NB4 (cell line): ENCODE data around the gene SMIM1.
"Not testable (repeated sequence)": the region's sequence is repeated elsewhere in the genome, so short reads cannot be mapped to it uniquely, and the experiment has no call there.

ENCODE experiments used
- DNase-seq: peaks from one replicate; pipeline ENCODE4 v3.0.0; 2010; ENCODE audit warnings: low read depth
- H3K4me3 ChIP-seq: one replicate; pipeline ENCODE4 v1.5.1; 2011; ENCODE audit warnings: mild to moderate bottlenecking, low read depth, low read length, moderate library complexity
- MYC ChIP-seq: IDR thresholded peaks from 2 replicates; pipeline ENCODE4 v1.6.1; 2011; ENCODE audit warnings: low read depth, low read length
- POLR2A ChIP-seq: IDR thresholded peaks from 2 replicates; pipeline ENCODE4 v1.6.1; 2011; ENCODE audit warnings: mild to moderate bottlenecking; ENCODE audit not compliant: insufficient read length; ENCODE audit errors: extremely low read depth
- TF ChIP-seq, protein P1 (sequence below): IDR thresholded peaks from one replicate; pipeline ENCODE4 v1.5.1; 2012; ENCODE audit warnings: low read depth, low read length
- TF ChIP-seq, protein P2 (sequence below): IDR thresholded peaks from 2 replicates; pipeline ENCODE4 v1.6.1; 2011; ENCODE audit warnings: low read depth, low read length

SMIM1 gene, protein sequence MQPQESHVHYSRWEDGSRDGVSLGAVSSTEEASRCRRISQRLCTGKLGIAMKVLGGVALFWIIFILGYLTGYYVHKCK

DNA sequence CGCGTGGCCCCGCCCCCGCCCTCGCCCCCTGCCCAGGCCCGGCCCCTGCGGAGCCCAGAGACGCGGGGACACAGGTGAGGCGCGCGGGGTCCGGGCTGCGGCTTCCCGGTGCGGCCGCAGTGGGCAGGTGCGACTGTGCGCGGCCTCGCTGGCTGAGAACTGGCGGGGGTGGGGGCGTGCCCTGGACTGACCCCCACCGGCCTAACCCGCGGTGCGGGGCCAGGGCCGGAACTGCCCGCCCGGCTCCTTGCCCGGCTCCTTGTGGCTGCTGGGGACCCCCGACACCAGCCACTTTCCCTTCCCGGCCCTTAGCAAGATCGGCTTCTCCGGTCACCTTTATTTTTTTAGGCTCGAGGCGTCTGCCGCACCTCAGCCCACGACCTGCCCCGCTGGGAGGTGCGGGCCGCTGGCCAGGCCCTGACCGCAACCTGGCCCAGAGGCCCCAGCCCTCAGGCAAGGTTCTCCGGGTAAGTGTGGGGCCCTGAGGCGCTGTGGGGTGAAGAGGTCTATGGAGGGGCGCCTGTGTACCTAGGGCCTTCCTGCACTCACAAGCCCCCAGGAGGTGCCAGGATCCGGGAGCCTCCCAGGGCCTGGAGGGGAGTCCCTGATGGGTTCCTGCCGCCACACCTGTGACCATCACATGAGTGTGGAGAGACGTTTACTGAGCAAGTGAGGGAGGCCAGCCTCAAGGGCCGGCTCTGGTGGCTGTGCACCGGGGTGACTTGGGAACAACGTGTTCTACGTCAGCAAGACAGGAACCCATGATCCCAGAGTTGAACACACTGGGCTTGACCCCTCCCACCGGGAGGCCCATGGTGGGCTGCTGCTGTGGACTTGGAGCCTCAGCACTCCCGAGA, at the start of gene SMIM1:
Gene SMIM1 (plus strand): TSS at position 35 of the 857 bp plus-strand sequence. CDS start 2,625 bp downstream, outside the sequence.
- H3K4me3 ChIP-seq = peak within 1 kb of the TSS; percentile 11
- no peak for TF ChIP-seq MYC
- TF ChIP-seq, protein P1, sequence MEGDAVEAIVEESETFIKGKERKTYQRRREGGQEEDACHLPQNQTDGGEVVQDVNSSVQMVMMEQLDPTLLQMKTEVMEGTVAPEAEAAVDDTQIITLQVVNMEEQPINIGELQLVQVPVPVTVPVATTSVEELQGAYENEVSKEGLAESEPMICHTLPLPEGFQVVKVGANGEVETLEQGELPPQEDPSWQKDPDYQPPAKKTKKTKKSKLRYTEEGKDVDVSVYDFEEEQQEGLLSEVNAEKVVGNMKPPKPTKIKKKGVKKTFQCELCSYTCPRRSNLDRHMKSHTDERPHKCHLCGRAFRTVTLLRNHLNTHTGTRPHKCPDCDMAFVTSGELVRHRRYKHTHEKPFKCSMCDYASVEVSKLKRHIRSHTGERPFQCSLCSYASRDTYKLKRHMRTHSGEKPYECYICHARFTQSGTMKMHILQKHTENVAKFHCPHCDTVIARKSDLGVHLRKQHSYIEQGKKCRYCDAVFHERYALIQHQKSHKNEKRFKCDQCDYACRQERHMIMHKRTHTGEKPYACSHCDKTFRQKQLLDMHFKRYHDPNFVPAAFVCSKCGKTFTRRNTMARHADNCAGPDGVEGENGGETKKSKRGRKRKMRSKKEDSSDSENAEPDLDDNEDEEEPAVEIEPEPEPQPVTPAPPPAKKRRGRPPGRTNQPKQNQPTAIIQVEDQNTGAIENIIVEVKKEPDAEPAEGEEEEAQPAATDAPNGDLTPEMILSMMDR = no peak
- no peak for TF ChIP-seq POLR2A
- TF ChIP-seq, protein P2, sequence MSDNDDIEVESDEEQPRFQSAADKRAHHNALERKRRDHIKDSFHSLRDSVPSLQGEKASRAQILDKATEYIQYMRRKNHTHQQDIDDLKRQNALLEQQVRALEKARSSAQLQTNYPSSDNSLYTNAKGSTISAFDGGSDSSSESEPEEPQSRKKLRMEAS = no peak
- DNase-seq = no peak

DNA sequence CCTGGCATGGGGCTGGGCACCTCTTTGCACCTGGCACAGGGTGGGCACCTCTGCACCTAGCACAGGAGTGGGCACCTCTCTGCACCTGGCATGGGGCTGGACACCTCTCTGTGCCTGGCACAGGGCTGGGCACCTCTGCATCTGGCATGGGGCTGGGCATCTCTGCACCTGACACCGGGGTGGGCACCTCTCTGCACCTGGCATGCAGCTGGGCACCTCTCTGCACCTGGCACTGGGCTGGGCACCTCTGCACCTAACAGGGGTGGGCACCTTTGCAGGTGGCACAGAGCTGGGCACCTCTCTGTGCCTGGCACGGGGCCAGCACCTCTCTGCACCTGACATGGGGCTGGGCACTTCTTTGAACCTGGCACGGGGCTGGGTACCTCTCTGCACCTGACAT, 49.7 kb upstream of the SMIM1 start:
- no peak overlapping the region for H3K4me3 ChIP-seq
- no peak for DNase-seq
- TF ChIP-seq, protein P1 = no peak
- TF ChIP-seq POLR2A (no peak), MYC (no peak)
- TF ChIP-seq, protein P2 = no peak

DNA sequence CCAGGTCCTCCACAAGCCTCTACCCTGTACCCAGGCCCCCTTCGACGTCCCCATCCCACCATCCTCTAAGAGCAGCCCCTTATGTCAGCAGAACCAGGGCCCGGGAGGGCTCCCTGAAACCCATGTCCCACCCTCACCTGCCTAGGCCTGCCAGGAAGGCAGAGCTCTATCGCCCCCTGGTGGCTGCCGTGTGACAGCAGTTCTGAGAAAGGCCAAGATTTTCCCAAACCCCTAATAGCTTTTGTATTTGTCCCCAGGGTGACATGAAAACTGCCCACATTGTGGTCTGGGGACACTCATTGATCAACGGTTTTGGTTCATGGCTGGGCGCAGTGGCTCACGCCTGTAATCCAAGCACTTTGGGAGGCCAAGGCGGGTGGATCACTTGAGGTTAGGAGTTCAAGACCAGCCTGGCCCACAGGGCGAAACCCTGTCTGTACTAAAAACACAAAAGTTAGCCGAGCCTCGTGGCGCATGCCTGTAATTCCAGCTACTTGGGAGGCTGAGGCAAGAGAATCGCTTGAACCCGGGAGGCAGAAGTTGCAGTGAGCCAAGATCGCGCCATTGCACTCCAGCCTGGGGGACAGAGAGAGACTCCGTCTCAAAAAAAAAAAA, 48.0 kb upstream of the SMIM1 start:
- not testable (repeated sequence) for H3K4me3 ChIP-seq
- DNase-seq = peak; percentile 87
- TF ChIP-seq, protein P2 = 0 out of 2 replicates have a peak, but pooled peaks have one; percentile 19
- TF ChIP-seq, protein P1 = peak; percentile 84

- no peak for DNase-seq
- TF ChIP-seq MYC = no peak
- TF ChIP-seq, protein P2 = no peak
- TF ChIP-seq, protein P1 = no peak
- no peak for TF ChIP-seq POLR2A
- H3K4me3 ChIP-seq = no peak overlapping the region
These were observed 47.2 kb upstream of the SMIM1 start for GRCh38 chr1:3725366-3725765.

- peak; percentile 77 for DNase-seq
- no peak overlapping the region for H3K4me3 ChIP-seq
- TF ChIP-seq, protein P1 = peak; percentile 76
- TF ChIP-seq MYC = no peak
These were observed 45.3 kb upstream of the SMIM1 start for GRCh38 chr1:3727042-3727824.
